ENCODE results near the gene DNAJC5. TPM values are rescaled to one million over a fixed set of nuclear protein-coding genes. Genes with fewer than 3 reads are reported as not detected.
A peak's percentile ranks its signal among the peaks of the same experiment; 100 is the strongest.

Gene DNAJC5
- total and polyA plus RNA-seq, 2 of the 8 experiments (the other 6 are each of a cell fraction or from before 2014, with no cell fraction given) = 19.2 to 31.2 TPM

DNA sequence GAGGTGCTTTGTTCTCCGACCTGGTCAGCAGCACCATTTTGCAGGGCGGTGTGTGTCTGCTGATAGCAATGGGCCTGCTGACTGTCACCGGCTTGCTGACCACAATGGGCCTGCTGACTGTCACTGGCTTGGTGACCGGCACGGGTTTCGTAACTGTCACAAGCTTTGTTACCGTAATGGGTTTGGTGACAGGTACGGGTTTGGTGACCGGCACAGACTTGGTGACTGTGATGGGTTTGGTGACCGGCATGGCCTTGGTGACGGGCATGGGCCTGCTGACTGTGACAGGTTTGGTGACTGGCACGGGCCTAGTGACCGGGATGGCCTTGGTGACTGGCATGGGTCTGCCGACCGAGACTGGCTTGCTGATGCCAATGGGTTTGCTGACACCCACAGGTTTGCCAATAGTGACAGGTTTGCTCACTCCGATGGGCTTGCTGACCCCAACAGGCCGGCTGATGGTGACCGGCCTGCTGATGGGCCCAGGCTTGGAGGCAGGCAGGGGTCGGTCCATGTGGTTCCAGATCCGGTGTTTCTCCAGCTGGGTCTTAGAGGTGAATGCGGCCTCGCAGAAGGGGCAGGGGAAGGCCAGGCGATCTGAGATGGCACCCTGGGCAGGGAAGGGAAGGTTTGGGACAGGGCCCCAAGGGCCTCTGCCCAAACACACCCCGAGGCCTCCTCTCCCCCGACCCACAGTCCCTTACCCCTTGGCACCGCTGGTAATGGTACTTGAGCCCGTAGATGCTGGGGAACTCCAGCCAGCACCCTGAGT lies 71.4 kb downstream of the DNAJC5 start:
- Histone ChIP-seq H3K9ac (replicated peaks in 1 of 4; ENCODE audit: extremely low read depth in 1 of 4, low read depth in 3 of 4, low read length in 3 of 4) (no peak overlapping the region), H3K27ac (ENCODE audit: low read depth, low read length) (no peak overlapping the region), H3K4me3 (ENCODE audit: extremely low read depth in 1 of 4, insufficient read depth in 2 of 4, low read depth in 3 of 4, low read length in 4 of 4) (peak overlapping the region in 1 of 4 experiments; percentile 21; a peak in 1 of 8 replicates), H3K79me1 (ENCODE audit: low read depth, low read length) (peaks cover 4% of the 10 kb centered on the region), H2AFZ (ENCODE audit: low read length) (no peak overlapping the region), H2BK15ac (ENCODE audit: low read length) (no peak overlapping the region), H3K18ac (ENCODE audit: extremely low read depth, low read length) (no peak overlapping the region), H4K91ac (replicated peaks; ENCODE audit: insufficient read length, low read length) (no peak overlapping the region), H4K8ac (ENCODE audit: extremely low read depth, insufficient read depth, low read length) (no peak overlapping the region), H4K5ac (ENCODE audit: insufficient read length, low read depth, low read length) (no peak overlapping the region), H2BK5ac (ENCODE audit: low read depth, low read length) (no peak overlapping the region), H2AK5ac (ENCODE audit: low read depth, low read length) (no peak overlapping the region), H3K56ac (replicated peaks; ENCODE audit: insufficient read length, low read depth, low read length) (no peak overlapping the region), H3K9me3 (ENCODE audit: insufficient read depth in 2 of 2, low read depth in 1 of 2, low read length in 1 of 2) (peaks cover 42 to 53% of the 10 kb centered on the region in 2 experiments), H3K36me3 (ENCODE audit: control insufficient read depth in 2 of 4, insufficient read depth in 4 of 4, low read length in 3 of 4) (peaks cover 22 to 58% (median 47%) of the 10 kb centered on the region in 4 experiments), H4K20me1 (replicated peaks in 1 of 2; ENCODE audit: control insufficient read depth in 1 of 2, insufficient read depth in 2 of 2, low read length in 2 of 2) (peaks cover 0 to 2% of the 10 kb centered on the region in 2 experiments), H3K27me3 (replicated peaks in 1 of 4; ENCODE audit: control insufficient read depth in 3 of 4, extremely low read depth in 1 of 4, insufficient read depth in 3 of 4, low read length in 3 of 4) (peaks cover 0 to 6% (median 2%) of the 10 kb centered on the region in 4 experiments; a peak in 2 of 7 replicates), H3K23me2 (ENCODE audit: low read depth, low read length) (peaks cover 7% of the 10 kb centered on the region; the same call in 1 of the 2 replicates), H3K23ac (ENCODE audit: insufficient read length) (no peak overlapping the region), H3K4me2 (ENCODE audit: insufficient read depth in 1 of 2, low read depth in 2 of 2, low read length in 2 of 2) (no peak overlapping the region), H3K4ac (replicated peaks; ENCODE audit: insufficient read length, low read depth, low read length) (no peak overlapping the region), H3K14ac (ENCODE audit: insufficient read length) (no peak overlapping the region), H2BK12ac (ENCODE audit: low read depth, low read length) (no peak overlapping the region), H2BK120ac (replicated peaks; ENCODE audit: low read depth, low read length) (no peak overlapping the region), H3K4me1 (replicated peaks in 1 of 4; ENCODE audit: control insufficient read depth in 3 of 4, insufficient read depth in 4 of 4, low read length in 3 of 4) (peaks cover 0 to 13% (median 5%) of the 10 kb centered on the region in 4 experiments; a peak in 5 of 7 replicates), H2BK20ac (ENCODE audit: low read length) (no peak overlapping the region), H3K79me2 (ENCODE audit: control insufficient read depth in 1 of 2, insufficient read depth in 2 of 2, low read length in 2 of 2) (no peaks in the 10 kb centered on the region; a peak in 1 of 4 replicates)
- no peak for TF ChIP-seq EZH2 (IDR thresholded peaks at IDR 0.05; ENCODE audit: low read depth, low read length, severe bottlenecking)
- no peak for TF ChIP-seq NRF1 (IDR thresholded peaks at IDR 0.05; ENCODE audit: low read depth, low read length)
- TF ChIP-seq PHF8 (conservative IDR thresholded peaks at IDR 0.05; ENCODE audit: low read depth, low read length) = no peak
- no peak for TF ChIP-seq MAX (IDR thresholded peaks at IDR 0.05)
- no peak for TF ChIP-seq CEBPB (IDR thresholded peaks at IDR 0.05; ENCODE audit: low read depth, low read length)
- TF ChIP-seq RFX5 (IDR thresholded peaks at IDR 0.05; ENCODE audit: borderline replicate concordance, low read depth, low read length) = no peak
- 96% methylated on average over 27 of the region's 27 CpGs; no CpG with 5 or more reads in 1 of the 2 experiments for WGBS, 2 experiments (ENCODE audit: extremely low coverage in 1 of 2, insufficient coverage in 1 of 2, insufficient read length in 1 of 2, insufficient replicate concordance in 2 of 2, low coverage in 1 of 2, low lambda C conversion rate in 2 of 2, missing lambda C conversion rate in 1 of 2)
- ChIA-PET POLR2A (ENCODE audit: partially characterized antibody) (interaction anchor here (1.2 to 2.6 kb wide), 2 partner anchors 11 to 14 kb away, joined by 3 to 9 read pairs; no protein-coding TSS in a partner anchor), CTCF (ENCODE audit: partially characterized antibody) (no interaction called here)
- no peak for DNase-seq (ENCODE audit: low read depth in 1 of 2, low spot score in 2 of 2)
- FAIRE-seq = no peak

Measured in H1 (cell line).